GM08714 (cell line): ENCODE measurements around the gene CCSER1.
"Not testable (repeated sequence)": the region's sequence is repeated elsewhere in the genome, so short reads cannot be mapped to it uniquely, and the experiment has no call there.

Source experiments
- H3K4me3 ChIP-seq: fragments of 200-500 bp; sonication (Bioruptor generic); 2 replicates; pipeline ENCODE4 v1.5.1; 2014; ENCODE audit warnings: mild to moderate bottlenecking, low read length, inconsistent platforms
- ZNF274 ChIP-seq: IDR thresholded peaks from 2 replicates; pipeline ENCODE4 v1.6.1; 2012; ENCODE audit warnings: mild to moderate bottlenecking, low read depth, low read length

The CCSER1 gene

DNA sequence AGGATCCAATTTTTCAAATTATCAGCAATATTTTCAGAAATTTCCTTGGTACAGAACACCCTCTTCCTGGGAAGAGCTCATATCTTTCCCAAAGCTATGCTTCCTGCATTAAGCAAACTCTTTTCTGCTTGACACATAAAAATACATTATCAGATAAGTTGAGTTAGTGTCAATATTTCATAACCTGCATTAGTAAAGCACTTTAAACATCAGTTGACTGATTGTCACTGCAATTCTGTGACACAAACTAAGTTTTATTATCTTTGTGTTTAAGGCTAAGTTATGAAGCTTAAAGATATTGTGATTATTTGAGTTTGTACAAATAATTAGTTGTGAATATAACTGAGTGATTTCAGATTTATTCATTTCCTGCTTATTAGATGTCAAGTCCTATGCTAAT lies 1131.1 kb downstream of the CCSER1 start:
- no peak overlapping the region for H3K4me3 ChIP-seq
- no peak for TF ChIP-seq ZNF274

DNA sequence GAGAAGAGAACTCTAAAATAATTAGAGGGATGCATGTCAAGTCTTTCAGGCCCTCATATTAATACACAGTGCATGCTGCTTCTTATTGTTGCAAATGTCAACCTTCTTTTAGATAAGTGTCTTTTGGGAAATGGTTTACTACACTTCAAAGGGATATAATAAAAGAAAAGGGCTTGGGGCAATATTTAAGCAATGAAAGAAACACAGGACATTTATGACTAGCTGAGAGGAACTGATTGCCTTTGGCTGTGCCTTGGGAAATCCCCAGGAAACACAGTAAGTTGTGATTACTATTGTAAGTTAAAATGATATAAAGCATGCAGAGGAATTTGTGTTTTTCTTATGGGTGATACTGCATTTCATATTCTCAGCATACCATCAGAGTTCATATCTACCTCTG lies 1140.3 kb downstream of the CCSER1 start:
- H3K4me3 ChIP-seq = no peak overlapping the region
- no peak for TF ChIP-seq ZNF274

DNA sequence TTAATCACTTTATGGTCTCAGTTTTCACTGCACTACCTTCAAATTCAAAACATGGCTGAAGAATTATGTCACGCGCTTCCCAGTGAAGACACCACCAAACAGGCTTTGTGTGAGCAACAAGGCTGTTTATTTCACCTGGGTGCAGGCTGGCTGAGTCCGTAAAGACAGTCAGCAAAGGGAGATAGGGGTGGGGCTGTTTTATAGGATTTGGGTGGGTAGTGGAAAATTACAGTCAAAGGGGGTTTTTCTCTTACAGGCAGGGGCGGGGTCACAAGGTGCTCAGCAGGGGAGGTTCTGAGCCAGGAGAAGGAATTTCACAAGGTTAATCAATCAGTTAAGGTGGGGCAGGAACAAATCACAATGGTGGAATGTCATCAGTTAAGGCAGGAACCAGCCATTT lies 1141.3 kb downstream of the CCSER1 start:
- H3K4me3 ChIP-seq = not testable (repeated sequence)

DNA sequence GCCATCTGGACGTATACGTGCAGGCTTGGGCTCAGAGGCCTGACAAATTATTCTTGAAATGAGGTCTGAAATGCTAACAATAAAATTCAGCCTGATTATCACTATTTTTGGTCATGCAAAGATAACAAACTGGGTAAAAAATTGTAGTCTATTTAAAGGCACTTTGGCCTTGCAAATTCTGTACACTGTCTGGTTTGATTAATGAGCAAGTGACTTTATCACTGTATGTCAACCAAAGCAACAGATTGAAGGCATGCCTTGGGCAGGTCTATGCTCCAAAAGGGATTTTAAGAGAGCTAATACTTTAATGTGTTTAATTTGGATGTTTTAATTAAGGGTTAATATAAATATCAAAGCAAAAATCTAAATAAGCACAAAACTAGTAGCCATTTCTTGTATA lies 1141.7 kb downstream of the CCSER1 start:
- TF ChIP-seq ZNF274 = no peak

GRCh38 chr4:91279899-91280298 lies 1152.7 kb downstream of the CCSER1 start:
- no peak overlapping the region for H3K4me3 ChIP-seq
- TF ChIP-seq ZNF274 = no peak

More for the DNA sequence above, 1141.7 kb downstream of the CCSER1 start:
- no peak overlapping the region for H3K4me3 ChIP-seq

- TF ChIP-seq ZNF274 = no peak
- no peak overlapping the region for H3K4me3 ChIP-seq
These were observed 1153.5 kb downstream of the CCSER1 start for GRCh38 chr4:91280551-91281290.

DNA sequence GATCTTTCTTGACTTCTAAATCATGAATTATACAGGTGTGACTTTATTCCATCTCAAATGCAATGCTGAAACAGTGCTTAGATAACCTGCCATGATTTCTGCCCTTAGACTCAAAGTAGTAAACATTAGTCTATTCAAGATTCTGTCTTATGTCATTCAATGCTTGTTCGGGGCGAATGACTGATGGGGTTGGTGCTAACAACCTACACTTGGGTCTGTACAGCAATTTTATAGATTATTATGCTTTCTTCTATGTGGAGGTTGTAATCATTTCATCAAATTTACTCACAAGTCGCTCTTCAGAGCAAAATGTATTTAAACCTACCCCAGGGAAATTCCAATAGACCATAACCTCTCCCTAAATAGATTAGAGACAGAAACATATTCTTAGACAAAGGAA lies 1155.0 kb downstream of the CCSER1 start:
- H3K4me3 ChIP-seq = no peak overlapping the region
- TF ChIP-seq ZNF274 = no peak

- no peak for TF ChIP-seq ZNF274
- no peak overlapping the region for H3K4me3 ChIP-seq
These were observed 1156.6 kb downstream of the CCSER1 start for GRCh38 chr4:91283726-91284230.

DNA sequence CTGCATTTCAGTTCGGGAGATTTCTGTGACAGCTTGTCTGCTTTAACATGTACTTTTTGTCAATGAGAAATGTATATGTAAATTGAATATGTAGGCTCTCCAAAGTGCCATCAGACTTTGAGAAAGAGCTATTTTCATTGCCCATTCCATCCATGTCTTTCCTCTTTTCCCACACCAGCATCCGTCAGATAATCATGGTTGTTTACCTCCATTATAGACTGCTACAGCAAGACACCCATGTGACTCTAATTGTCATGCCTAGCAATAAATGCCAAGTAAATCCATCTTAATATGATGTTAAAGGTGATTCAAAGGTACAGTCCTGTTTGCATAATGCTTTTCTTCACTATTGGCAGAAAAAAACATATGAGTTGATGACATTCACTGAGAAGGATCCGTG lies 1157.3 kb downstream of the CCSER1 start:
- no peak for TF ChIP-seq ZNF274
- no peak overlapping the region for H3K4me3 ChIP-seq

GRCh38 chr4:91285487-91285886 lies 1158.3 kb downstream of the CCSER1 start:
- H3K4me3 ChIP-seq = no peak overlapping the region
- TF ChIP-seq ZNF274 = no peak

DNA sequence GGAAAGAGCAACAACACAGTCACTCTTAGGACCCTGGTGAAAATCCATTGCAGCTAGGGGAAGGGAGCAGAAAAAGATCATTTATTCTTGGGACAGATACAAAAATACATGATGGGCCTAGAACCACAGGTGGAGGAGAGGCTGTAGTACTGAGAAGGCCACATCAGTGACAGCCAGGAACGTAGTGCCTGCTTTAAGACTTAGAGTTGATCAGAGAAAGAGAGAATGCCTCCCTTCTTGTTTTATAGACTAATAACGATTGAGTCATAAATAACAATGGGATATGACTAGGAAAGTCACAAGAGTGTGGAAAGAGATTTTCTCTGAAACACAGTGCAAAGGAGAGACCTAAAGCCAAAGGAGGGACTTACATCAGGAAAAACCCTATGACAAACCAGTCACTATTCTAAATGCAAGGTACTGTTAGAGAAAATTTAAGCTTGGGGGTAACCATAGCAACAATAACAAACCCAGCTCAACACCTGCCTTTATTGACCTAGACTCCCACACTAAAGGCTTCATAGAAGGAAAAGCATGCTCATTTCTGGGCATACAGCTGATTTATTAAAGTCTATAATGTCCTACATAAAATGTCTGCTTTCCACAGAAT lies 1161.6 kb downstream of the CCSER1 start:
- H3K4me3 ChIP-seq = no peak overlapping the region
- no peak for TF ChIP-seq ZNF274

- H3K4me3 ChIP-seq = no peak overlapping the region
- TF ChIP-seq ZNF274 = no peak
These were observed 1171.0 kb downstream of the CCSER1 start for GRCh38 chr4:91298156-91298700.

DNA sequence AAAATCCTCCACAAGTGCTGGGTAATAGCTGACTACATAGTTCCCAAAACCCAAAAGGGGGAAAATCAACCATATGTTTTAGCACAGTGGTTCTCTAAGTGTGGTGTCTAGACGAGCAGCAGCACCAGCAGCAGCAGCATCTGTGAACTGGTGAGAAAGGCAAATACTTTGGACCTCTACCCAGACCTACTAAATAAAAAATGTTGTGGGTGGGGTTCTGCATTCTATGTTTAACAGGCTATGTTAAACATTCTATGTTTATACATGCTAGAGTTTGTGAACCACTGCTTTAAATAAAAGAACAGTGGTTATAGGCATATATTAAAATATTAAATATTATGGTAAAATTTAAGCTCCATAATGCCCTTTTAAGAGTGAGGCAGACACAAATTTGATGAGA lies 1171.6 kb downstream of the CCSER1 start:
- TF ChIP-seq ZNF274 = no peak
- H3K4me3 ChIP-seq = no peak overlapping the region

GRCh38 chr4:91302120-91302519 lies 1174.9 kb downstream of the CCSER1 start:
- no peak overlapping the region for H3K4me3 ChIP-seq
- no peak for TF ChIP-seq ZNF274

DNA sequence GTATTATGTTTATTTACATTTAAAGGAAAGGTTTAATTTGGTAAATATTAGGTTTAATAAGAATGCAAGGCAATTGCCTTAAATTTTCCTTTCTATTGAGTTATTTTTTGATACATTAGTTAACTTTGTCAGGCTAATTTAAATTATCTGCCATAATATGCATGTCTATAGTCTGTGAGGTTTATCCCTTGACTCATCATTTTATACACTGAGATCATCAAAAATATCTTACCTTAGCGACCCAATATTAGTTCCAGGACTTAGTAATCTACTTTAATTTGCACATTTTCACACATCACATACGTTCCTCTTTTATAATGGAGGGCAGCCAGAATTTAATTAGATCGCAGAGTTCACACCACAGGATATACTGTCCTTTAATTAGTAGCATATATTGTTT lies 1177.1 kb downstream of the CCSER1 start:
- TF ChIP-seq ZNF274 = no peak
- H3K4me3 ChIP-seq = no peak overlapping the region
